ENCODE data around the gene C14orf93.

DNA sequence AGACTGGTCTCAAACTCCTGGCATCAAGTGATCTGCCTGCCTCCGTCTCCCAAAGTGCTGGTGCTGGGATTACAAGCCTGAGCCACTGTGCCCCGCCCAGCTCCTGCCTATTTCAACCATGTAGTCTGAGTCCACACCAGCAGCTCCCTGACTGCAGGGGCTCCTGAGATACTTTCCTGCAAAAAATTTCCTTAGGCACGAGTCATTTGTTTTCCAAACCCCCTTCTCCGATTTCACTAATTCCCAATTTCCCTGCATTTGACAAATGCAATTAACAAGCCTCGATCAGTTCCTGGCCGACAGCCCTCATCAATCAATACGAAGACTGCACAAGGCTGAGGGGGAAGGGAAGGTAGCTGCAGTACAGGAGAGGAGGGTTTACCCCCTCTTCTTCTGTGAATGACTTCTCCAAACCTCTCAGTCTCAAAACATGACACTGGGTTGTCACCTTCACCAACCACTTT is 14.7 kb upstream of the C14orf93 start:
- TF ChIP-seq CTCF (IDR thresholded peaks at IDR 0.05) (no peak), POLR2AphosphoS5 (IDR thresholded peaks at IDR 0.05) (no peak)

All from breast epithelium (tissue), 3 donors.